ENCODE measurements around the gene ALG12. TPM values are rescaled to one million over a fixed set of nuclear protein-coding genes. Genes with fewer than 3 reads are reported as not detected.

ALG12 gene
- total and polyA plus RNA-seq, 2 of the 13 experiments (the other 11 are each of a cell fraction or from before 2014, with no cell fraction given): 7.8 to 15.8 TPM

GRCh38 chr22:49946612-49947295 is 28.5 kb upstream of the ALG12 start (continued):
- TF ChIP-seq DZIP1 (CRISPR knock-in tag; IDR thresholded peaks at IDR 0.05) (no peak), FOSL1 (CRISPR knock-in tag; IDR thresholded peaks at IDR 0.05; ENCODE audit: borderline replicate concordance) (no peak), CCDC6 (CRISPR knock-in tag; IDR thresholded peaks at IDR 0.05) (no peak), TRAFD1 (CRISPR knock-in tag; IDR thresholded peaks at IDR 0.05; ENCODE audit: borderline replicate concordance) (no peak), YEATS4 (CRISPR knock-in tag; IDR thresholded peaks at IDR 0.05; ENCODE audit: borderline replicate concordance) (no peak; the same call in 1 of the 2 replicates), ZNF18 (CRISPR knock-in tag; IDR thresholded peaks at IDR 0.05; ENCODE audit: insufficient replicate concordance) (no peak), FOXK1 (CRISPR knock-in tag; IDR thresholded peaks at IDR 0.05; ENCODE audit: borderline replicate concordance, low read depth) (no peak), TBX2 (CRISPR knock-in tag; IDR thresholded peaks at IDR 0.05; ENCODE audit: borderline replicate concordance) (no peak), ZFYVE20 (CRISPR knock-in tag; IDR thresholded peaks at IDR 0.05; ENCODE audit: borderline replicate concordance, low read depth) (no peak), SRF (IDR thresholded peaks at IDR 0.05; ENCODE audit: low read depth, low read length) (no peak), RARG (CRISPR knock-in tag; IDR thresholded peaks at IDR 0.05; ENCODE audit: low read depth) (no peak), ELF4 (CRISPR knock-in tag; IDR thresholded peaks at IDR 0.05; ENCODE audit: borderline replicate concordance) (no peak), MATR3 (CRISPR knock-in tag; IDR thresholded peaks at IDR 0.05) (no peak), RBFOX2 (IDR thresholded peaks at IDR 0.05; ENCODE audit: low read depth, low read length) (peak; percentile 21; the same call in 1 of the 2 replicates)
